ENCODE measurements around the gene MRPS26. TPM values are rescaled to one million over a fixed set of nuclear protein-coding genes. Genes with fewer than 3 reads are reported as not detected.
"Not testable (repeated sequence)": the region's sequence is repeated elsewhere in the genome, so short reads cannot be mapped to it uniquely, and the experiment has no call there.

MRPS26 gene
- total and polyA plus RNA-seq, 10 of the 15 experiments (the other 5 are each of a cell fraction or from before 2014, with no cell fraction given) = 3.9 to 95.3 (median 46.5) TPM

- no peaks in the 10 kb centered on the region for H3K4me1 ChIP-seq (ENCODE audit: control insufficient read depth, insufficient read depth, low read length)
- no peaks in the 10 kb centered on the region for H3K79me2 ChIP-seq (ENCODE audit: control insufficient read depth, insufficient read depth, low read length)
- ChIA-PET POLR2A (interaction anchor here (0.7 kb wide), 1 partner anchor 275 kb away, joined by 5 read pairs; no protein-coding TSS in a partner anchor), SMC1A (ENCODE audit: uncharacterized antibody, unreplicated experiment) (interaction anchor here (0.7 kb wide), 2 partner anchors 52 to 914 kb away, joined by 3 read pairs; no protein-coding TSS in a partner anchor), CTCF (interaction anchor here (0.6 to 1.3 kb wide), 3 partner anchors 14 to 204 kb away, joined by 3 to 6 read pairs (median 4); no protein-coding TSS in a partner anchor), RAD21 (ENCODE audit: unreplicated experiment) (interaction anchor here (0.9 kb wide), 1 partner anchor 14 kb away, joined by 3 read pairs; no protein-coding TSS in a partner anchor)
- no TSS peak for BruUV-seq (replicated peaks)
- in situ Hi-C loops (cut with MboI) (no loop called here), intact Hi-C loops (cut with micrococcal nuclease; ENCODE audit: unreplicated experiment) (no loop called here)
- FAIRE-seq = no peak
- H3K9ac ChIP-seq (ENCODE audit: control insufficient read depth, insufficient read depth, low read length) = no peak overlapping the region
- DNase-seq (ENCODE audit: low read depth, low spot score) = no peak
- no peak overlapping the region for H2AFZ ChIP-seq (ENCODE audit: control insufficient read depth, low read depth, low read length)
- no peak overlapping the region for H3K4me3 ChIP-seq
- TF ChIP-seq CEBPZ (IDR thresholded peaks at IDR 0.05; ENCODE audit: low read depth, low read length) (no peak), CBFB (IDR thresholded peaks at IDR 0.05; ENCODE audit: low read depth) (no peak), MAX (IDR thresholded peaks at IDR 0.05; ENCODE audit: low read depth, low read length) (no peak), ZNF384 (IDR thresholded peaks at IDR 0.05; ENCODE audit: borderline replicate concordance, low read depth, low read length) (no peak), ASH2L (IDR thresholded peaks at IDR 0.05; ENCODE audit: borderline replicate concordance, low read depth) (no peak)
- H4K20me1 ChIP-seq (ENCODE audit: control insufficient read depth, insufficient read depth) = no peaks in the 10 kb centered on the region
- H3K4me2 ChIP-seq (ENCODE audit: control insufficient read depth, insufficient read depth) = no peak overlapping the region
- H3K36me3 ChIP-seq (ENCODE audit: control insufficient read depth in 2 of 2, insufficient read depth in 2 of 2, low read length in 1 of 2) = peaks cover 0 to 8% of the 10 kb centered on the region in 2 experiments
- H3K9me3 ChIP-seq (replicated peaks; ENCODE audit: control insufficient read depth, insufficient read depth, low read length) = no peaks in the 10 kb centered on the region
- WGBS (ENCODE audit: insufficient coverage, insufficient replicate concordance, low lambda C conversion rate, missing lambda C conversion rate) = 25% methylated on average over 3 of the region's 3 CpGs
- no peak for ATAC-seq
- no peaks in the 10 kb centered on the region for H3K27me3 ChIP-seq (replicated peaks in 1 of 2; ENCODE audit: control insufficient read depth in 2 of 2, insufficient read depth in 2 of 2, low read length in 1 of 2)
- no peak overlapping the region for H3K27ac ChIP-seq (ENCODE audit: control insufficient read depth, insufficient read depth)
Observed at GRCh38 chr20:3014662-3015061, 31.2 kb upstream of the MRPS26 start.

GRCh38 chr20:3015302-3015701 is 30.6 kb upstream of the MRPS26 start:
- FAIRE-seq; H3K4me2 ChIP-seq (ENCODE audit: control insufficient read depth, insufficient read depth); H3K4me1 ChIP-seq (ENCODE audit: control insufficient read depth, insufficient read depth, low read length); H3K27ac ChIP-seq (ENCODE audit: control insufficient read depth, insufficient read depth); intact Hi-C loops (cut with micrococcal nuclease; ENCODE audit: unreplicated experiment); H3K9me3 ChIP-seq (replicated peaks; ENCODE audit: control insufficient read depth, insufficient read depth, low read length); ATAC-seq; DNase-seq (ENCODE audit: low read depth, low spot score); H3K9ac ChIP-seq (ENCODE audit: control insufficient read depth, insufficient read depth, low read length); H4K20me1 ChIP-seq (ENCODE audit: control insufficient read depth, insufficient read depth); H2AFZ ChIP-seq (ENCODE audit: control insufficient read depth, low read depth, low read length); H3K4me3 ChIP-seq; H3K79me2 ChIP-seq (ENCODE audit: control insufficient read depth, insufficient read depth, low read length); in situ Hi-C loops (cut with MboI); H3K27me3 ChIP-seq (replicated peaks in 1 of 2; ENCODE audit: control insufficient read depth in 2 of 2, insufficient read depth in 2 of 2, low read length in 1 of 2); H3K36me3 ChIP-seq (ENCODE audit: control insufficient read depth in 2 of 2, insufficient read depth in 2 of 2, low read length in 1 of 2); BruUV-seq (replicated peaks): not testable (repeated sequence)
- ChIA-PET RAD21 (ENCODE audit: unreplicated experiment) (interaction anchor here (0.9 kb wide), 1 partner anchor 14 kb away, joined by 3 read pairs; no protein-coding TSS in a partner anchor), POLR2A (interaction anchor here (0.7 kb wide), 1 partner anchor 275 kb away, joined by 5 read pairs; no protein-coding TSS in a partner anchor), SMC1A (ENCODE audit: uncharacterized antibody, unreplicated experiment) (interaction anchor here (1.3 kb wide), 1 partner anchor 14 kb away, joined by 5 read pairs; no protein-coding TSS in a partner anchor), CTCF (interaction anchor here (1.0 to 1.3 kb wide), 2 partner anchors 15 to 203 kb away, joined by 4 to 6 read pairs; no protein-coding TSS in a partner anchor)
- 79% methylated on average over 4 of the region's 5 CpGs for WGBS (ENCODE audit: insufficient coverage, insufficient replicate concordance, low lambda C conversion rate, missing lambda C conversion rate)

All from GM12878 (cell line).